KBM-7 (cell line): ENCODE data around the gene IL11.

Experiments used
- DNase-seq: peaks from one replicate; pipeline ENCODE4 v3.0.0-alpha.2; 2015
- in situ Hi-C: fragments of 300-500 bp; cut with MboI; formaldehyde crosslinking; loops from 2 replicates; pipeline ENCODE4 v1.14.3; 2020; ENCODE audit warnings: low sequenced_read_pairs, low pct_unique_long_range_greater_than_20kb, mixed read lengths

Gene IL11

GRCh38 chr19:55391702-55392615, 21.7 kb upstream of the IL11 start:
- DNase-seq = no peak
- in situ Hi-C loops = no loop called here

GRCh38 chr19:55391191-55391670, 21.0 kb upstream of the IL11 start:
- in situ Hi-C loops = no loop called here
- DNase-seq = no peak

GRCh38 chr19:55390461-55390880, 20.2 kb upstream of the IL11 start:
- in situ Hi-C loops = no loop called here
- DNase-seq = no peak

- in situ Hi-C loops = no loop called here
- no peak for DNase-seq
Observed at GRCh38 chr19:55389386-55390317, 19.4 kb upstream of the IL11 start.

GRCh38 chr19:55387736-55388497, 17.7 kb upstream of the IL11 start:
- no peak for DNase-seq
- in situ Hi-C loops = no loop called here

GRCh38 chr19:55386493-55386971, 16.3 kb upstream of the IL11 start:
- no peak for DNase-seq
- in situ Hi-C loops = no loop called here

- DNase-seq = peak; percentile 99
- in situ Hi-C loops = no loop called here
Observed at GRCh38 chr19:55385724-55386492, 15.6 kb upstream of the IL11 start, which contains the start of gene RPL28. Gene RPL28, plus strand, starts transcription at chr19:55385932. Its CDS starts 426 bp downstream, at chr19:55386358.

GRCh38 chr19:55384920-55385723, 14.9 kb upstream of the IL11 start:
- in situ Hi-C loops = no loop called here
- peak; percentile 96 for DNase-seq

GRCh38 chr19:55384131-55384919, 14.1 kb upstream of the IL11 start, which contains the start of gene TMEM238:
Gene TMEM238, minus strand, starts transcription at chr19:55384292. Its CDS starts 33 bp downstream, at chr19:55384259.
- no peak for DNase-seq
- in situ Hi-C loops = no loop called here

- in situ Hi-C loops = no loop called here
- no peak for DNase-seq
Observed at GRCh38 chr19:55383279-55384130, 13.2 kb upstream of the IL11 start.

- no peak for DNase-seq
- in situ Hi-C loops = no loop called here
Observed at GRCh38 chr19:55382522-55383054, 12.3 kb upstream of the IL11 start.

- in situ Hi-C loops = no loop called here
- no peak for DNase-seq
Observed at GRCh38 chr19:55382013-55382412, 11.8 kb upstream of the IL11 start.

- in situ Hi-C loops = no loop called here
- no peak for DNase-seq
Observed at GRCh38 chr19:55379174-55379573, 8.9 kb upstream of the IL11 start.

GRCh38 chr19:55377356-55378131, 7.3 kb upstream of the IL11 start:
- no peak for DNase-seq

More at GRCh38 chr19:55377356-55378131, 7.3 kb upstream of the IL11 start:
- in situ Hi-C loops = no loop called here
